ENCODE results near the gene CDC42EP3.

The CDC42EP3 gene

GRCh38 chr2:37656512-37657423 lies 14.7 kb downstream of the CDC42EP3 start:
- no peak overlapping the region for H3K4me3 ChIP-seq (ENCODE audit: low read length)
- no peak for DNase-seq (ENCODE audit: low read depth)
- TF ChIP-seq CTCF (conservative IDR thresholded peaks at IDR 0.05; ENCODE audit: low read length), result no peak

GRCh38 chr2:37654932-37655841 lies 16.3 kb downstream of the CDC42EP3 start:
- DNase-seq (ENCODE audit: low read depth), result no peak
- TF ChIP-seq CTCF (conservative IDR thresholded peaks at IDR 0.05; ENCODE audit: low read length), result no peak
- no peak overlapping the region for H3K4me3 ChIP-seq (ENCODE audit: low read length)

GRCh38 chr2:37654419-37654818 lies 17.0 kb downstream of the CDC42EP3 start:
- TF ChIP-seq CTCF (conservative IDR thresholded peaks at IDR 0.05; ENCODE audit: low read length), result no peak
- H3K4me3 ChIP-seq (ENCODE audit: low read length), result no peak overlapping the region; the same call in 1 of the 2 replicates
- no peak for DNase-seq (ENCODE audit: low read depth)

GRCh38 chr2:37653805-37654378 lies 17.6 kb downstream of the CDC42EP3 start:
- H3K4me3 ChIP-seq (ENCODE audit: low read length), result peak overlapping the region; percentile 18; the same call in 1 of the 2 replicates
- no peak for TF ChIP-seq CTCF (conservative IDR thresholded peaks at IDR 0.05; ENCODE audit: low read length)
- DNase-seq (ENCODE audit: low read depth), result peak; percentile 43

- H3K4me3 ChIP-seq (ENCODE audit: low read length), result no peak overlapping the region
- DNase-seq (ENCODE audit: low read depth), result no peak
- no peak for TF ChIP-seq CTCF (conservative IDR thresholded peaks at IDR 0.05; ENCODE audit: low read length)
Observed at GRCh38 chr2:37653093-37653492, 18.3 kb downstream of the CDC42EP3 start.

GRCh38 chr2:37652199-37652640 lies 19.2 kb downstream of the CDC42EP3 start:
- DNase-seq (ENCODE audit: low read depth), result peak; percentile 87
- TF ChIP-seq CTCF (conservative IDR thresholded peaks at IDR 0.05; ENCODE audit: low read length), result no peak
- no peak overlapping the region for H3K4me3 ChIP-seq (ENCODE audit: low read length)
